Measurements from ENCODE around the gene BCL3. TPM values are rescaled to one million over a fixed set of nuclear protein-coding genes. Genes with fewer than 3 reads are reported as not detected.
"Not testable (repeated sequence)": the region's sequence is repeated elsewhere in the genome, so short reads cannot be mapped to it uniquely, and the experiment has no call there.

Gene BCL3
- total RNA-seq, 5 donors from 2014 or later (not counting 1 experiment from before 2014, with no cell fraction given): 18.7 to 103 (median 19.4) TPM

DNA sequence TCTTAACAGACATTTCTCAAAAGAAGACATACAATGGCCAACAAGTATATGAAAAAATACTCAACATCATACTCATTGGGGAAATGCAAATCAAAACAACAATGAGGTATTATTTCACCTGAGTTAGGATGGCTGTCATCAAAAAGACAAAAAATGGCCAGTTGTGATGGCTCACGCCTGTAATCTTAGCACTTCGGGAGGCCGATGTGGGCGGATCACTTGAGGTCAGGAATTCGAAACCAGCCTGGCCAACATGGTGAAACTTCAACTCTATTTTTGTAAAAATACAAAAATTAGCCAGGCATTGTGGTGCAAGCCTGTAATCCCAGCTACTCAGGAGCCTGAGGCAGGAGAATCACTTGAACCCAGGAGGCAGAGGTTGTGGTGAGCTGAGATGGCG lies 27.6 kb upstream of the BCL3 start:
- no peak overlapping the region for H3K4me3 ChIP-seq (ENCODE audit: control insufficient read depth in 1 of 2, extremely low read depth in 1 of 2, low read length in 1 of 2)
- Mint-ChIP-seq H3K27ac (no peak overlapping the region), H3K4me1 (peaks cover 24 to 26% (median 24%) of the 10 kb centered on the region in 3 donors), H3K36me3 (no peaks in the 10 kb centered on the region), H3K27me3 (no peaks in the 10 kb centered on the region), H3K4me3 (no peak overlapping the region), H3K9me3 (no peaks in the 10 kb centered on the region)
- H3K36me3 ChIP-seq (ENCODE audit: control insufficient read depth in 2 of 2, extremely low read depth in 1 of 2, insufficient read depth in 1 of 2, low read length in 1 of 2): no peaks in the 10 kb centered on the region
- H3K27me3 ChIP-seq (replicated peaks in 1 of 2; ENCODE audit: control insufficient read depth in 2 of 2, extremely low read depth in 1 of 2, insufficient read depth in 2 of 2, low read length in 1 of 2): peaks cover 0 to 36% of the 10 kb centered on the region in 2 experiments
- no peak for ATAC-seq (replicated peaks in 1 of 4)
- H3K4me1 ChIP-seq (ENCODE audit: control insufficient read depth in 1 of 2, extremely low read depth in 1 of 2, insufficient read depth in 2 of 2, low read length in 2 of 2): peaks cover 0 to 35% of the 10 kb centered on the region in 2 experiments
- DNase-seq: no peak
- WGBS (ENCODE audit: insufficient coverage): 63% methylated on average over 5 of the region's 6 CpGs
- H3K27ac ChIP-seq (ENCODE audit: low read length): no peak overlapping the region
- CTCF ChIA-PET: interaction anchor here (0.6 to 6.3 kb wide), 2 partner anchors 37 to 52 kb away, joined by 3 to 199 read pairs; no protein-coding TSS in a partner anchor
- H3K9me3 ChIP-seq: no peaks in the 10 kb centered on the region
- POLR2A ChIA-PET: no interaction called here

DNA sequence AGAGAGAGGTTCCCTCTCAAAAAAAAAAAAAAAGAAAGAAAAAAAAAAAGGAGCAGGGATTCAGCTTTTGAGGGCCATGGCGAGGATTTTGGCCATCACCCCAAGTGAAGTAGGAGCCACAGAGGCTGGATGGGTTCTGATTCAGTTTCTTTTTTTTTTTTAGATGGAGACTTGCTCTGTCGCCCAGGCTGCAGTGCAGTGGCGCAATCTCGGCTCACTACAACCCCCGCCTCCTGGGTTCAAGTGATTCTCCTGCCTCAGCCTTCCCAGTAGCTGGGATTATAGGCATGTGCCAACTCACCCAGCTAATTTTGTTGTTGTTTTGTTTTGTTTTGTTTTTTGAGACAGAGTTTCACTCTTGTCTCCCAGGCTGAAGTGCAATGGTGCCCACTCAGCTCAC lies 27.1 kb upstream of the BCL3 start:
- H3K27ac Mint-ChIP-seq; H3K36me3 Mint-ChIP-seq; H3K4me3 ChIP-seq (ENCODE audit: control insufficient read depth in 1 of 2, extremely low read depth in 1 of 2, low read length in 1 of 2); H3K4me3 Mint-ChIP-seq; H3K27ac ChIP-seq (ENCODE audit: low read length); POLR2A ChIA-PET; H3K9me3 ChIP-seq; H3K9me3 Mint-ChIP-seq; H3K27me3 Mint-ChIP-seq; H3K36me3 ChIP-seq (ENCODE audit: control insufficient read depth in 2 of 2, extremely low read depth in 1 of 2, insufficient read depth in 1 of 2, low read length in 1 of 2); ATAC-seq (replicated peaks in 1 of 4); DNase-seq: not testable (repeated sequence)
- H3K4me1 Mint-ChIP-seq: peaks cover 24 to 30% (median 24%) of the 10 kb centered on the region in 3 donors
- Histone ChIP-seq H3K4me1 (ENCODE audit: control insufficient read depth in 1 of 2, extremely low read depth in 1 of 2, insufficient read depth in 2 of 2, low read length in 2 of 2) (peaks cover 0 to 35% of the 10 kb centered on the region in 2 experiments), H3K27me3 (replicated peaks in 1 of 2; ENCODE audit: control insufficient read depth in 2 of 2, extremely low read depth in 1 of 2, insufficient read depth in 2 of 2, low read length in 1 of 2) (peaks cover 0 to 36% of the 10 kb centered on the region in 2 experiments)
- CTCF ChIA-PET: interaction anchor here (0.6 to 6.3 kb wide), 2 partner anchors 38 to 52 kb away, joined by 3 to 199 read pairs; no protein-coding TSS in a partner anchor
- 100% methylated on average over 1 of the region's 5 CpGs for WGBS (ENCODE audit: insufficient coverage)

DNA sequence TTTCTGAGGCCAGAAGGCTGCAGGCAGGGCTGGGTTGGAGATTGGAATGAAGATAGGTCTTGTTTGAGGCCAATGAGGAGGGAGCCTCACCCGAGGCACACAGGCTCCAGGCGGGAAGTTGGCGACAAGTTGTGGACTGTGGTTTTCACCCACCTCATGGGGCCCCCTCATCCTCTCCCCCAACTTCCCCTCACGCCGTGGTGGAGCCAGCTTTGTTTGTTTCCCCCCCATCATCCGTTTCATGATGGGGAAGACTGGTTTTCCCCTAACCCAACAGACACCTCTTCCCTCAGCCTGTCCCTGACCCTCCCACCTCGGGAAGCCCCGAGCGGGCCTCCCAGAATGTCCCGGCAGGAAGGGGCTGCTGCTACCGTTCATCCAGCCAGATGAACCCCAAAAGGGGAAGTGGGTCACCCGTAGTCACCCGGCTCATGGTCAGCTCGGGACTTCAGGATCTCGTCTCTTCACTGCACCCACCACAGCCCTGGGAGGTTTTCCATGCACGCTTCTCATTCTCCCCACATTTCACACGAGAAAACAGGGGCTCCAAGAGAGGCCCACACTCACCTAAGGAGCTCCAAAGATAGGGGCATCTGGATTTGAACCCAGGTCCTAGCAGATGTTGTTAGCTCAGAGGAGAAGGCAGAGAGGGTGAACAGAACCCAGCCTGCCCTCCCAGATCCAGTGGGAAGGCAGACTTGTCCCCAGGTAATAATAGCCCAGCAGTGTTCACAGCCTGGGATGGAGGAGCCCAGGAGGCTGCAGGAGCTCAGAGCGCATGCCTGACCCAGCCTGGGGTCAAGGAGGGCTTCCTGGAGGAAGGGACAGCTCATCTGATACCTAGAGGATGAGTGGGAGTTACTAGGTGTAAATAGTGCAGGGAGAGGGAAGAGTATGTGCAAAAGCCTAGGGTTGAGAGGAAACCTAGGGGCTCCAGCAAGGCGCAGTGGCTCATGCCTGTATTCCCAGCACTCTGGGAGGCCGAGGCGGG lies 26.1 kb upstream of the BCL3 start:
- DNase-seq (peak in 2 of 35 experiments; percentile 29 to 32), ATAC-seq (replicated peaks in 1 of 4) (peak in 1 of 4 experiments; percentile 44)
- H3K9me3 Mint-ChIP-seq: no peaks in the 10 kb centered on the region
- no peaks in the 10 kb centered on the region for H3K27me3 Mint-ChIP-seq
- H3K27ac Mint-ChIP-seq: no peak overlapping the region
- H3K4me3 Mint-ChIP-seq: no peak overlapping the region
- H3K9me3 ChIP-seq: no peaks in the 10 kb centered on the region
- peaks cover 0 to 36% of the 10 kb centered on the region in 2 experiments for H3K4me1 ChIP-seq (ENCODE audit: control insufficient read depth in 1 of 2, extremely low read depth in 1 of 2, insufficient read depth in 2 of 2, low read length in 2 of 2)
- POLR2A ChIA-PET: no interaction called here
- H3K36me3 ChIP-seq (ENCODE audit: control insufficient read depth in 2 of 2, extremely low read depth in 1 of 2, insufficient read depth in 1 of 2, low read length in 1 of 2): no peaks in the 10 kb centered on the region
- H3K4me1 Mint-ChIP-seq: peaks cover 24 to 30% (median 24%) of the 10 kb centered on the region in 3 donors
- H3K36me3 Mint-ChIP-seq: no peaks in the 10 kb centered on the region
- CTCF ChIA-PET: interaction anchor here (0.6 to 6.3 kb wide), 5 partner anchors 8 to 168 kb away, joined by 3 to 199 read pairs (median 15); no protein-coding TSS in a partner anchor
- peaks cover 0 to 36% of the 10 kb centered on the region in 2 experiments for H3K27me3 ChIP-seq (replicated peaks in 1 of 2; ENCODE audit: control insufficient read depth in 2 of 2, extremely low read depth in 1 of 2, insufficient read depth in 2 of 2, low read length in 1 of 2)
- WGBS (ENCODE audit: insufficient coverage): 26% methylated on average over 14 of the region's 21 CpGs
- no peak overlapping the region for H3K4me3 ChIP-seq (ENCODE audit: control insufficient read depth in 1 of 2, extremely low read depth in 1 of 2, low read length in 1 of 2)
- no peak overlapping the region for H3K27ac ChIP-seq (ENCODE audit: low read length)

DNA sequence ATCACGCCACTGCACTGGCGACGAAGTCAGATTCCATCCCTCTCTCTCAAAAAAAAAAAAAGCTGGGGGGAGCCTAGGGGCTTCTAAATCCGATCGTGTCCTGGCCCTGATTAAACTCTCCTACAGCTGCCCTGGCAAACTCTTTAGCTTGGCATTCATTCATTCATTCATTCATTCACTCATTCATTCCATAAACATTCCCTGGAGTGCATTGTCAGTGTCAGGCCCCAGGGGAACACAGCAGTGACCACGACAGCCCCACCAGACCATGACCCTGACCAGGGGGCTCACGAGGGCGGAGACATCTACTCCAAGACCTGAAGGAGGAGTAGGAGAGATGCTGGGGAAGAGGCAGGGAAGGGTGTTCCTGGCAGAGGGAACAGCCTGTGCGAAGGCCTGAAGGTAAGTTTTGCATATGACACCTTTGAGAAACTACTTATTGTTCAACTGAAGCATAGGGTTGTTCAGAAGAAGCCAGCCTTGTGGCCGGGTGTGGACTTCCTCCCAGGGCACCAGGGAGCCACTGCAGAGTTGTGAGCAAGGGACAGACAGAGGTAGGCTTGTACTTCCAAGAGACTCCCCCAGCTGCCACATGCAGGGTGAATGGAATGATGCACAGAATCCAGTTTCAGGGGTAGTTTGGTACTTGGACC lies 25.1 kb upstream of the BCL3 start:
- Mint-ChIP-seq H3K9me3 (no peaks in the 10 kb centered on the region), H3K27me3 (no peaks in the 10 kb centered on the region), H3K4me3 (no peak overlapping the region), H3K4me1 (peaks cover 31 to 38% (median 32%) of the 10 kb centered on the region in 3 donors), H3K36me3 (no peaks in the 10 kb centered on the region), H3K27ac (no peak overlapping the region)
- CTCF ChIA-PET: interaction anchor here (0.6 to 6.3 kb wide), 16 partner anchors 9 to 336 kb away, joined by 3 to 199 read pairs (median 3); partner anchors contain the start of gene NECTIN2 (in 1 of the 2)
- POLR2A ChIA-PET: interaction anchor here (0.6 to 0.8 kb wide), 3 partner anchors 45 to 880 kb away, joined by 3 to 4 read pairs (median 3); no protein-coding TSS in a partner anchor
- Histone ChIP-seq H3K27me3 (replicated peaks in 1 of 2; ENCODE audit: control insufficient read depth in 2 of 2, extremely low read depth in 1 of 2, insufficient read depth in 2 of 2, low read length in 1 of 2) (peaks cover 0 to 36% of the 10 kb centered on the region in 2 experiments), H3K4me3 (ENCODE audit: control insufficient read depth in 1 of 2, extremely low read depth in 1 of 2, low read length in 1 of 2) (no peak overlapping the region), H3K36me3 (ENCODE audit: control insufficient read depth in 2 of 2, extremely low read depth in 1 of 2, insufficient read depth in 1 of 2, low read length in 1 of 2) (no peaks in the 10 kb centered on the region), H3K4me1 (ENCODE audit: control insufficient read depth in 1 of 2, extremely low read depth in 1 of 2, insufficient read depth in 2 of 2, low read length in 2 of 2) (peaks cover 2 to 45% of the 10 kb centered on the region in 2 experiments), H3K27ac (ENCODE audit: low read length) (no peak overlapping the region), H3K9me3 (no peaks in the 10 kb centered on the region)
- 61% methylated on average over 6 of the region's 10 CpGs for WGBS (ENCODE audit: insufficient coverage)
- ATAC-seq (replicated peaks in 1 of 4) (peak; percentile 46 to 59 (median 53)), DNase-seq (peak in 1 of 35 experiments; percentile 20)

DNA sequence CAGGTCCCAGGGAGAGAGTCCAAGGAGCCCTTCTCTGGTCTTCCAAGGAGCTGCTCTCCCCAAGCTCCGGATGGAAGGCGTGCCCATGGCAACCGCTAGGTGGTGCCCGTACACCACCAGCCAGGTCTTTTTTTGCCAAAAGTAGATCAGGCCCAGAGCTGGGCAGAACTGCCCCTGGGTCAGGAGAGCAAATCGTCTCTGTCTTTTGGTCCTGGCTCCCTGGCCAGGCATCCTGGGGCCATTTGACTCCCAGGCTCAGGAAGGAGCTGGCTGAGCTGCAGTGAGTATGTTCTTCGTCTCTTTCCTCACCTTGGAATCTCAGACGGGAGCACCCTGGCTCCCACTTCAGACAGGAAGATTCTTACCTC lies 24.6 kb upstream of the BCL3 start:
- DNase-seq: peak; percentile 30 to 89 (median 70)
- peaks cover 0 to 36% of the 10 kb centered on the region in 2 experiments for H3K27me3 ChIP-seq (replicated peaks in 1 of 2; ENCODE audit: control insufficient read depth in 2 of 2, extremely low read depth in 1 of 2, insufficient read depth in 2 of 2, low read length in 1 of 2)
- H3K36me3 ChIP-seq (ENCODE audit: control insufficient read depth in 2 of 2, extremely low read depth in 1 of 2, insufficient read depth in 1 of 2, low read length in 1 of 2): no peaks in the 10 kb centered on the region
- peaks cover 2 to 45% of the 10 kb centered on the region in 2 experiments for H3K4me1 ChIP-seq (ENCODE audit: control insufficient read depth in 1 of 2, extremely low read depth in 1 of 2, insufficient read depth in 2 of 2, low read length in 2 of 2)
- no peaks in the 10 kb centered on the region for H3K27me3 Mint-ChIP-seq
- H3K9me3 ChIP-seq: no peaks in the 10 kb centered on the region
- ChIA-PET CTCF (interaction anchor here (0.7 to 6.3 kb wide), 14 partner anchors 11 to 336 kb away, joined by 3 to 199 read pairs (median 4); partner anchors contain the start of gene NECTIN2 (in 1 of the 2)), POLR2A (interaction anchor here (0.6 to 0.8 kb wide), 3 partner anchors 14 to 46 kb away, joined by 3 read pairs; no protein-coding TSS in a partner anchor)
- H3K27ac ChIP-seq (ENCODE audit: low read length): no peak overlapping the region
- ATAC-seq (replicated peaks in 1 of 4): peak; percentile 86 to 90 (median 88)
- H3K9me3 Mint-ChIP-seq: no peaks in the 10 kb centered on the region
- no peak overlapping the region for H3K27ac Mint-ChIP-seq
- WGBS (ENCODE audit: insufficient coverage): 29% methylated on average over 7 of the region's 7 CpGs
- H3K36me3 Mint-ChIP-seq: no peaks in the 10 kb centered on the region
- peaks cover 32 to 39% (median 33%) of the 10 kb centered on the region in 3 donors for H3K4me1 Mint-ChIP-seq
- H3K4me3 ChIP-seq (ENCODE audit: control insufficient read depth in 1 of 2, extremely low read depth in 1 of 2, low read length in 1 of 2): no peak overlapping the region
- H3K4me3 Mint-ChIP-seq: no peak overlapping the region

DNA sequence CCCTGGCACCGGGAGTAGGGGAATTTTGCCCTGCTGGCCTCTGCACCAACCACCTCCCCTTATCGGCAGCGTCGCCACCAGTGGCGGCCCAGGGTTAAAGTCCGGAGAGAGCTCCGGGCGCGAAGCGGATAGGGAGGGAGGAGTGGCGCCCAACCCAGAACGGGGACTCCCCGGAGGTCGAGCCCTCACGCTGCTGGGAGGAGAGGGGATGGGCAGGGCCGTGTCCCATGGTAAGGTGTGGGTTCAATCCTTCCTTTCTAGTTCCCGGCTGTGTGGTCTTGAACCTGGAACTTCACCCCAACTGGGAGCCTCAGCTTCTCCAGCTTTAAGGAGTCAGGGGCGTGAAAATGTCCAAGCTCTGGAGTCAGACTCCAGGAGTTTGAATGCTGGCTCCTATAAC lies 23.3 kb upstream of the BCL3 start:
- no peaks in the 10 kb centered on the region for H3K36me3 ChIP-seq (ENCODE audit: control insufficient read depth in 2 of 2, extremely low read depth in 1 of 2, insufficient read depth in 1 of 2, low read length in 1 of 2)
- Mint-ChIP-seq H3K4me3 (no peak overlapping the region), H3K27ac (no peak overlapping the region), H3K27me3 (no peaks in the 10 kb centered on the region), H3K9me3 (no peaks in the 10 kb centered on the region), H3K36me3 (no peaks in the 10 kb centered on the region), H3K4me1 (peaks cover 32 to 39% (median 38%) of the 10 kb centered on the region in 3 donors)
- H3K4me3 ChIP-seq (ENCODE audit: control insufficient read depth in 1 of 2, extremely low read depth in 1 of 2, low read length in 1 of 2): no peak overlapping the region
- DNase-seq (no peak), ATAC-seq (replicated peaks in 1 of 4) (no peak)
- H3K9me3 ChIP-seq: no peaks in the 10 kb centered on the region
- ChIA-PET POLR2A (no interaction called here), CTCF (interaction anchor here (2.4 to 6.3 kb wide), 3 partner anchors 28 to 48 kb away, joined by 15 to 199 read pairs (median 45); no protein-coding TSS in a partner anchor)
- peaks cover 0 to 36% of the 10 kb centered on the region in 2 experiments for H3K27me3 ChIP-seq (replicated peaks in 1 of 2; ENCODE audit: control insufficient read depth in 2 of 2, extremely low read depth in 1 of 2, insufficient read depth in 2 of 2, low read length in 1 of 2)
- H3K27ac ChIP-seq (ENCODE audit: low read length): no peak overlapping the region
- H3K4me1 ChIP-seq (ENCODE audit: control insufficient read depth in 1 of 2, extremely low read depth in 1 of 2, insufficient read depth in 2 of 2, low read length in 2 of 2): peaks cover 2 to 45% of the 10 kb centered on the region in 2 experiments
- WGBS (ENCODE audit: insufficient coverage): 66% methylated on average over 2 of the region's 18 CpGs

Data from T-cell (primary cell).